ENCODE measurements around the gene FRMD4A. TPM values are rescaled to one million over a fixed set of nuclear protein-coding genes. Genes with fewer than 3 reads are reported as not detected.

Gene FRMD4A
- total RNA-seq, 2 experiments from 2014 or later = 0.30 to 0.35 TPM

DNA sequence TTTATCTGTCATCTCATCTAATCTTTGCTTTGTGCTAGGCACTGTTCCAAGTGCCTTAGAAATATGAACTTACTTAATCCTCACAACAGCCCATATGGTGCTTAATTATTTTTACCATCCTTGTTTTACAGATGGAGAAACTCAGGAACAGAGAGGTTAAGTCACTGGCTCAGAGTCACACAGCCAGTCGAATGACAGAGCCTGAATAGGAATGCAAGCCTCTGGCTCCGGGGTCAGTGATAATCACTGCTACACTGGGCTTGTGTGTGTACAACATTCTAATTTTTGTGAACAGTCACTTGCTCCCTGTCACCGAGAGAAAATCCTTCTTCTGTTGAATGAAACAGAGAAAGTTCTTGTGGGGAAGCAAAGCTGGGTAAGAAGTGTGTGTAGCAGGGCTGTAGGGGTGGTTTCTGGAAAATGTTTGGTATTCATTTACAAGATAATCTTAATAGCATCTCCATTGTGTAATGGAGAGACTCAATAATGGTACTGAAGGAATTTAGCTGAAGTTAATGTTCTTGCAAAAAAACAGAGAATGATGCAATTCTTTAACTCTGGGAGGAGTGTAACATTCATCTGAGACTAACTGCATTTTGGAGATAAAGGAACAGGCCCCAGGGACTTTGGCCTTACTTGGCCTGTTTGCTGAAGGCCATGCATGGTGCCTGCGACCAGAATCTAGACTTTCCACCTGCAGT, 290.6 kb downstream of the FRMD4A start:
- Mint-ChIP-seq H3K9me3 (no peaks in the 10 kb centered on the region), H3K4me3 (no peak overlapping the region), H3K27me3 (peaks cover 4% of the 10 kb centered on the region), H3K4me1 (peaks cover 5% of the 10 kb centered on the region), H3K36me3 (ENCODE audit: low read depth) (no peaks in the 10 kb centered on the region), H3K27ac (no peak overlapping the region)
- ChIA-PET CTCF (no interaction called here), POLR2A (no interaction called here)
- DNase-seq = no peak

DNA sequence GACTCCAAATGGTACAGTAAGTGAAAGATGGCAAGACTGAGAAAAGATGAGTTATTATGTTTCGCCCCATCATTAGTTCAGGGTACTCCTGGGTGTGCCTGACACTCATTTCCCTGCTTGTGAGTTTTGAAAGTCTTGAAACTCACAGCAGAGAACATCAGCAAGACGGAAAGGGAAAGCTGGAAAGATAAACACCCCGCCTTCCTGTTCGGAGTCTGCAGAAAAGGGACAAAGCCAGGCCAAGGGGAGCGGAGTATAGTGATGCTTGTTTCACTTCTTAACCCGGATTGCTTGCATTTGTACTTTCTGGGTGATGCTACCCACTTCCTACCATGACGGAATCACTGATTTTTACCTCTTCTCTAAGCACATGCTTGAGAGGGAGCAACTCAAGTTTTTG, 294.5 kb downstream of the FRMD4A start:
- H3K4me1 Mint-ChIP-seq = peaks cover 7% of the 10 kb centered on the region
- no peaks in the 10 kb centered on the region for H3K27me3 Mint-ChIP-seq
- H3K4me3 Mint-ChIP-seq = no peak overlapping the region
- ChIA-PET POLR2A (no interaction called here), CTCF (no interaction called here)
- no peaks in the 10 kb centered on the region for H3K9me3 Mint-ChIP-seq
- no peak overlapping the region for H3K27ac Mint-ChIP-seq
- H3K36me3 Mint-ChIP-seq (ENCODE audit: low read depth) = no peaks in the 10 kb centered on the region
- no peak for DNase-seq

DNA sequence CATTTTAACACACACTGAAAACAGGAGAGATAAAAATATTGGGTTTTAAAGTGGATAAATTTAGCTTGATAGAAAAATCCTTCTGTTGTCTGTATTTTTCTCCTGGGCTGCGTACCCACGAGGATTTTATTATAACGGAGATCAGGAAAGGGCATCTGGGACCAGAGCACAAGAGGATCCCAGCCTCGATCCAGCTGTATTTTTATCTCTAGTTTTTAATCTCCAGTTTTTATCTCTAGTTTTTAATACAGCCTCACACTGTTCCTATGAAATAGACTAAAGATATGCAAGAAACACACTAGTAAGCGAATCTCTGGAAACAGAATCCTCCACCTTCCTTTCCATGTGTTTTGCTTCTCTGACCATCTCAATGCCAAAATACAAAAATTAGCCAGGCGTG, 295.2 kb downstream of the FRMD4A start:
- Mint-ChIP-seq H3K4me1 (peaks cover 5% of the 10 kb centered on the region), H3K27me3 (peaks cover 4% of the 10 kb centered on the region), H3K27ac (no peak overlapping the region), H3K36me3 (ENCODE audit: low read depth) (no peaks in the 10 kb centered on the region), H3K4me3 (no peak overlapping the region), H3K9me3 (no peaks in the 10 kb centered on the region)
- DNase-seq = no peak
- ChIA-PET CTCF (no interaction called here), POLR2A (no interaction called here)

DNA sequence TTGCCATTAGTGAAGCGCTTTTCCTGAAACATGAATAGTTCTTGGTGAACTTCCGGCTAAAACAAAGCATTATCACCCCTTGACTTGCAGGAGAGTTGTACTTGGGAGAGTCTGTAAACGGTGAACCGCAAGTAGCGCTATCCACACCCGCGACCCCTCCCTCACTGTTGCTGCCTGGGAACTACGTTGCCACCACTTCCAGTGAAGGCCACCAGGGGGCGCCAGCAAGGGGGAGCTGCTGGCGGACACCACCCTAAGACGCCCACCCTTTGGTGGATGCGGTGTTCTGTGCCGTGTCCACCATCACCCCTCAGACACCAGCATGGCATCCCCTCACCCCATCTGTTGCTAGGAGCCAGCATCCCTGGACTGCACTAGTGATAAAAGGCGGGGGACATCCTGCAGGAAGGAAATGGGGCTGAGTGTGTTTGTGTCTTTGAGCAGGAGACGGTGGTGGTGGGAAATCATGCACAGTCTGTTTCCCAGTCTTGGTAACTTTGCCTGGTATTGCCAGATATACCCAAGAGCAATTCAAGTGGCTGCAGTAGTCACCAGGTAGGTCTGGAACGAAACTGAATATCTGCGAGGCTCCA, 298.2 kb downstream of the FRMD4A start:
- CTCF ChIA-PET = interaction anchor here (0.9 kb wide), 1 partner anchor 10 kb away, joined by 3 read pairs; no protein-coding TSS in a partner anchor
- Mint-ChIP-seq H3K9me3 (no peaks in the 10 kb centered on the region), H3K4me1 (peaks cover 5% of the 10 kb centered on the region), H3K4me3 (no peak overlapping the region), H3K27me3 (peaks cover 9% of the 10 kb centered on the region), H3K27ac (no peak overlapping the region), H3K36me3 (ENCODE audit: low read depth) (no peaks in the 10 kb centered on the region)
- peak; percentile 44 for DNase-seq
- POLR2A ChIA-PET = no interaction called here

DNA sequence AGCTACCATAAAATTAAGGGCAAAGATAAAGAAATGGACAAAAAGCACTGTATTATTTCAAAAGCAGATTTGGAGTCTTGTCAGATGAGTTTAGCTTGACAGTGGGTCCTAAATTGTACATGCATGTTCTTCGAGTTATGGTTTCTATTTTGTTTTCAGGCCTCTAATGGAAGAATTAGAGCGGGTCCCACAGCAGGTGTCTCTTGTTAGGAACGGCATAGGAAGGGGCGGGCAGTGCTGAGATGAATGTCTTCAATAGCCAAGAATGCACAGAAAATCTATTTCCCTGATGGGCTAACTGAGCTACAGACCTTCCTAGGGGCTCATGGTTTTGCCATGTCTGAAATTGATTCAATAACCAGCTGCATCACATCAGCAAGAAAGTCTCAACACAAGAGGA, 304.4 kb downstream of the FRMD4A start:
- ChIA-PET CTCF (no interaction called here), POLR2A (no interaction called here)
- Mint-ChIP-seq H3K27me3 (peaks cover 28% of the 10 kb centered on the region), H3K9me3 (no peaks in the 10 kb centered on the region), H3K27ac (no peak overlapping the region), H3K36me3 (ENCODE audit: low read depth) (no peaks in the 10 kb centered on the region), H3K4me3 (no peak overlapping the region), H3K4me1 (no peaks in the 10 kb centered on the region)
- DNase-seq = no peak

- H3K27me3 Mint-ChIP-seq = peaks cover 24% of the 10 kb centered on the region
- ChIA-PET POLR2A (no interaction called here), CTCF (no interaction called here)
Measured at GRCh38 chr10:14025283-14026189, 305.2 kb downstream of the FRMD4A start.

GRCh38 chr10:14024329-14025202, 306.2 kb downstream of the FRMD4A start:
- ChIA-PET POLR2A (no interaction called here), CTCF (no interaction called here)
- Mint-ChIP-seq H3K27ac (no peak overlapping the region), H3K9me3 (no peaks in the 10 kb centered on the region), H3K36me3 (ENCODE audit: low read depth) (no peaks in the 10 kb centered on the region), H3K4me3 (no peak overlapping the region), H3K27me3 (peaks cover 26% of the 10 kb centered on the region), H3K4me1 (no peaks in the 10 kb centered on the region)
- no peak for DNase-seq

More at GRCh38 chr10:14025283-14026189, 305.2 kb downstream of the FRMD4A start:
- H3K4me3 Mint-ChIP-seq = no peak overlapping the region
- no peaks in the 10 kb centered on the region for H3K36me3 Mint-ChIP-seq (ENCODE audit: low read depth)
- no peak overlapping the region for H3K27ac Mint-ChIP-seq
- H3K4me1 Mint-ChIP-seq = no peaks in the 10 kb centered on the region
- DNase-seq = no peak
- no peaks in the 10 kb centered on the region for H3K9me3 Mint-ChIP-seq

DNA sequence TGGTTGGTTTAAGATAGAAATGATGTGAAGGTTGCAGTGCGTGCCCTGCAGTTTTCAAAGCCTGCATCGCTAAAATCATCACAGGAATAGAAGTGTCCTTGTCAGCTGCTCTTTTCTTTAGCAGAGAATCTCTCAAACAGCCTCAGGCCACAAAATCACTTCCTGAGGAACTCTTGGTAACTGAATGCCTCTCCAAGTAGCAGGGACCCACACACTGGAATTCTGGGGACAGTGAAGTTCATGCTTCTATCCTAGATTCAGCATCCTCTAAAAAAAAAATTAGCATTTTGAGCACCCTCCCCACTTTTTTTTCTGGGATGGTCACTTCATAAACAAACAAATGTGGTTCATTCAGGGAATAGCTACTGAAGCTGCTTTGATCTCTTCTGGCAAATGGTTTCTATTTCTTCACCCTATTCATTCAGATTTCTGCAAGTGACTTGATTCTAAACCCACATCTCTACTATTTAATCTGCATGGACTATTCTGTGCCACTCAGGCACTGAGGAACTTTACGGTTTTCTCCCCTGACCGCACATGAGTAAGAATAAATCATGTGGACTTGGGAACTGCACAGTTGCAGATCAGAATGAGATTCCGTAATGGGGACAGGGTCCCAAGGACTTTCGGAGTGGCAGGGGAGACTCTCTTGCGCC, 306.9 kb downstream of the FRMD4A start:
- no peak for DNase-seq
- ChIA-PET CTCF (no interaction called here), POLR2A (no interaction called here)
- H3K4me1 Mint-ChIP-seq = no peaks in the 10 kb centered on the region
- H3K27ac Mint-ChIP-seq = no peak overlapping the region
- H3K36me3 Mint-ChIP-seq (ENCODE audit: low read depth) = no peaks in the 10 kb centered on the region
- peaks cover 21% of the 10 kb centered on the region for H3K27me3 Mint-ChIP-seq
- peaks cover 3% of the 10 kb centered on the region for H3K9me3 Mint-ChIP-seq
- H3K4me3 Mint-ChIP-seq = no peak overlapping the region

DNA sequence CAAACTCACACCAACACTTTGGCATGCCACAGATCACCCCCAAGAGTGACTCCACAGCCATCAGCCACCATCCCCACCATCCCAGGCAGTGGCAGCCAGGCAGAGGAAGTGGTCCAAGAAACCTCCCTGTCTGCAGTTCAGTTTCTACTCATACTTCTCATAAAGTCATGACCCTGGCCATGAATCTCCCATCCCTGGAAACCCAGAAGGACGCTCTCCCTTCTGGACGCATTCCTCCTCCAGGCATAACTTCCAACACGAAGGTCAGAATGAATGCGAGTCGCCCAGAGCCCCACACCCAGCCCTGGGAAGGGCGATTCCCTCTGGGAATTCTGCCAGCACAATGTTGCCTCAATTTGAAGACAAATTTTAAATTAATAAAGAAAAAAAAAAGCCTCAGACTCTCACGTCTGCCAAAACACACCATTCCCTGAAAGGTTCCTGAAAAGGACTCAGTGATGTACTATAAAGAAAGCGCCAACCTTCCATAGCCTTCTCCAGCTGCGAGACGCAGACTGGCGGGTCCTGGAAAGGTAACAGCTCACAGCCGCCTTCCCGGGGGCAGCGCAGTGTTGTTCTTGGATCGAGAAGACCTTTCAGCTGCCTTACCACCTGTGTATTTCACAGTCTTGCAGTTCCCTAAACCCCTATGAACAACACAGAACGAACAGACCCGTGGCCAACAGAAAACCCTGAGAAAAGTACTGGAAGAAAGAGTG, 307.6 kb downstream of the FRMD4A start:
- Mint-ChIP-seq H3K9me3 (peaks cover 7% of the 10 kb centered on the region), H3K4me3 (no peak overlapping the region), H3K27me3 (peaks cover 21% of the 10 kb centered on the region), H3K27ac (no peak overlapping the region), H3K4me1 (no peaks in the 10 kb centered on the region), H3K36me3 (ENCODE audit: low read depth) (no peaks in the 10 kb centered on the region)
- CTCF ChIA-PET = no interaction called here
- no peak for DNase-seq
- POLR2A ChIA-PET = no interaction called here

- peaks cover 21% of the 10 kb centered on the region for H3K27me3 Mint-ChIP-seq
- H3K27ac Mint-ChIP-seq = no peak overlapping the region
- H3K9me3 Mint-ChIP-seq = peaks cover 7% of the 10 kb centered on the region
- H3K36me3 Mint-ChIP-seq (ENCODE audit: low read depth) = no peaks in the 10 kb centered on the region
- POLR2A ChIA-PET = no interaction called here
- H3K4me1 Mint-ChIP-seq = no peaks in the 10 kb centered on the region
- no peak overlapping the region for H3K4me3 Mint-ChIP-seq
- no peak for DNase-seq
- CTCF ChIA-PET = interaction anchor here (0.8 kb wide), 1 partner anchor 11 kb away, joined by 3 read pairs; no protein-coding TSS in a partner anchor
Measured at GRCh38 chr10:14022052-14022451, 308.7 kb downstream of the FRMD4A start.

DNA sequence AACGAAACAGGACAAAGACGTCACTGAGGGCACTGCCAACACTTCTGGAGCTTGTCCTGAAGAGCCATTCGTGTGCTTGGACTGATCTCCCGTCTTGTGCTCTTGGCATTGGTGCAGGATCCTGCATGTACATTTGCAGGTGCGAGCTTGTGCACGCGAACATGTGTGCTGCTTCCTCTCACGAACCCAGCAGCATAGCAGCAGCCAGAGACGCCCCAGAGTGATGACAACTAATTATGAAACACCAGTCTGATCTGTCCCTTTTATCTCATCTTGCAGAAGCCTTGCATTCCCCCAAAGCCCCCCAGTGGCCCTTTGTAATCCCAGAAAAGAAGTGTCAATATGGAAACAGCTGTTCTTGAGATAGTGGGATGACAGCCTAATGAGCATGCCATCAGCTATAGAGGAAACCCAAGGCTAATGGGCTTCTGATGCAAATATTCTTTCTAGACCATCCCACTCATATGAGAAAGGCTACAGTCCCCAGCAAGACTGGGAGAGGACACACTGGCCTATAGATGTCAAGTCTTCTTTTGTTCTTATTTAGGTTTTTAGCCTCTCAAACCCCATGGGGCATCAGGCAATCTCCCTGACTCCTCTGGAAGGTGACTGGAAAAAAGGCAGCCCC, 310.6 kb downstream of the FRMD4A start:
- Mint-ChIP-seq H3K4me3 (no peak overlapping the region), H3K9me3 (peaks cover 7% of the 10 kb centered on the region), H3K36me3 (ENCODE audit: low read depth) (no peaks in the 10 kb centered on the region), H3K27ac (no peak overlapping the region), H3K4me1 (peaks cover 5% of the 10 kb centered on the region), H3K27me3 (peaks cover 20% of the 10 kb centered on the region)
- DNase-seq = no peak
- CTCF ChIA-PET = no interaction called here
- POLR2A ChIA-PET = interaction anchor here (1.2 kb wide), 1 partner anchor 10 kb away, joined by 3 read pairs; no protein-coding TSS in a partner anchor

GRCh38 chr10:14017467-14017866, 313.3 kb downstream of the FRMD4A start:
- ChIA-PET POLR2A (no interaction called here), CTCF (no interaction called here)
- H3K27ac Mint-ChIP-seq = no peak overlapping the region
- no peaks in the 10 kb centered on the region for H3K36me3 Mint-ChIP-seq (ENCODE audit: low read depth)
- peaks cover 9% of the 10 kb centered on the region for H3K27me3 Mint-ChIP-seq
- peaks cover 7% of the 10 kb centered on the region for H3K9me3 Mint-ChIP-seq
- H3K4me3 Mint-ChIP-seq = no peak overlapping the region
- H3K4me1 Mint-ChIP-seq = peaks cover 5% of the 10 kb centered on the region
- no peak for DNase-seq

Data from activated CD4-positive, alpha-beta memory T cell treated with anti-CD3 and anti-CD28 coated beads, Interleukin-2, amount 10 ng/mL, durations not matched to agents 7 days and 5 days (primary cell).